Measurements from ENCODE around the gene SMTNL2. TPM values are rescaled to one million over a fixed set of nuclear protein-coding genes. Genes with fewer than 3 reads are reported as not detected.
A peak's percentile ranks its signal among the peaks of the same experiment; 100 is the strongest.
"Not testable (repeated sequence)": the region's sequence is repeated elsewhere in the genome, so short reads cannot be mapped to it uniquely, and the experiment has no call there.

The SMTNL2 gene
- total RNA-seq, 5 donors from 2014 or later (not counting 1 experiment from before 2014, with no cell fraction given): not detected

DNA sequence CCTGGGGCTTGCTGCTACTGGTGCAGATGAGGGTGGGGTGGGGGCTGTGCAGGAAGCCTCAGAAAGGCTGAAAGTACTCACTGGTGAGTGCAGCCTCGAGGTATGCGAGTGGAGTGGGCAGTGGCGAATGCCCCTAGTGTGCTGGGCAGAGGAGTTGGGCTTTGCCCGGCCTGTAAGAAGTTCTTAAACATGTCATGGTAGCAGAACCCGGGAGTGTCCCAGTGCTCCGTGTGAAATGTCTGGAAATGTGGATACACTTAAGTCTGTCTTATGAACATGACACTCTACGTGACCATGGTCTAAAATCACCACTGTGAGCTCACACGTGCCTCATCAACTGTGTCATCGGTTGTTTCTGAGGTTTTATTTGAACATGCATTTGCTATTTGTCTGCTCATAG lies 1.7 kb downstream of the SMTNL2 start:
- CTCF ChIA-PET: interaction anchor here in 1 of 2 donors (0.6 kb wide), 1 partner anchor 210 kb away, joined by 3 read pairs; the partner anchor contains the start of gene PSMB6
- no peak overlapping the region for H3K4me3 ChIP-seq (ENCODE audit: control insufficient read depth in 1 of 2, extremely low read depth in 1 of 2, low read length in 1 of 2)
- WGBS (ENCODE audit: insufficient coverage): 86% methylated on average over 8 of the region's 9 CpGs
- ATAC-seq (replicated peaks in 1 of 4): no peak
- no peaks in the 10 kb centered on the region for H3K9me3 Mint-ChIP-seq
- H3K27ac ChIP-seq (ENCODE audit: low read length): no peak overlapping the region
- H3K27me3 ChIP-seq (replicated peaks in 1 of 2; ENCODE audit: control insufficient read depth in 2 of 2, extremely low read depth in 1 of 2, insufficient read depth in 2 of 2, low read length in 1 of 2): peaks cover 7 to 65% of the 10 kb centered on the region in 2 experiments
- H3K27ac Mint-ChIP-seq: no peak overlapping the region
- H3K36me3 ChIP-seq (ENCODE audit: control insufficient read depth in 2 of 2, extremely low read depth in 1 of 2, insufficient read depth in 1 of 2, low read length in 1 of 2): no peaks in the 10 kb centered on the region
- H3K36me3 Mint-ChIP-seq: no peaks in the 10 kb centered on the region
- peaks cover 29 to 51% of the 10 kb centered on the region in 2 donors for H3K27me3 Mint-ChIP-seq
- H3K4me1 ChIP-seq (ENCODE audit: control insufficient read depth in 1 of 2, extremely low read depth in 1 of 2, insufficient read depth in 2 of 2, low read length in 2 of 2): peaks cover 0 to 5% of the 10 kb centered on the region in 2 experiments
- no peaks in the 10 kb centered on the region for H3K9me3 ChIP-seq
- peaks cover 2 to 12% (median 6%) of the 10 kb centered on the region in 3 donors for H3K4me1 Mint-ChIP-seq
- peak overlapping the region; percentile 28 to 67 (median 32) for H3K4me3 Mint-ChIP-seq
- POLR2A ChIA-PET: interaction anchor here in 1 of 2 donors (0.5 kb wide), 1 partner anchor 922 kb away, joined by 3 read pairs; no protein-coding TSS in a partner anchor
- no peak for DNase-seq

DNA sequence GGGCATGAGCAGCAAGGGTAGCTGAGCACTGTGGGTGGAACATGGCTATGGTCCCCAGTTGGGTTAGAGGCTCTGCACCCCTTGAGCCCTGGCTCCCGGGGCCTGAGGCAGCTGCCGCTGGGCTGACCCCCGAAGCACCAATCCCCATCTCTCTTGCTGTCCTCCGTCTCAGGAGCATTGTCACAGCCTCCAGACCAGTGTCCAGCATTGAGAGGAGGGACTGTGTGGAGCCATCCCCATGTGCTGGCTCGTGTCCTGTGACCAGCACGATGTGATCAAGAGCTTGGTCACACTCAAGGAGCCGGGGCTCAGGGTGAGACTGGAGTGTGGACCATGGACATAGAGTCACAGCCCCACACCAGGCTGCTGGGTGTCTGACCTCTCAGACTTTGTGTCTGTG lies 2.9 kb downstream of the SMTNL2 start:
- POLR2A ChIA-PET: no interaction called here
- no peaks in the 10 kb centered on the region for H3K9me3 Mint-ChIP-seq
- peaks cover 2 to 12% (median 6%) of the 10 kb centered on the region in 3 donors for H3K4me1 Mint-ChIP-seq
- H3K36me3 Mint-ChIP-seq: no peaks in the 10 kb centered on the region
- no peak overlapping the region for H3K4me3 ChIP-seq (ENCODE audit: control insufficient read depth in 1 of 2, extremely low read depth in 1 of 2, low read length in 1 of 2)
- DNase-seq (no peak), ATAC-seq (replicated peaks in 1 of 4) (no peak)
- H3K27me3 Mint-ChIP-seq: peaks cover 29 to 41% of the 10 kb centered on the region in 2 donors
- peaks cover 0 to 5% of the 10 kb centered on the region in 2 experiments for H3K4me1 ChIP-seq (ENCODE audit: control insufficient read depth in 1 of 2, extremely low read depth in 1 of 2, insufficient read depth in 2 of 2, low read length in 2 of 2)
- WGBS (ENCODE audit: insufficient coverage): 93% methylated on average over 4 of the region's 7 CpGs
- no peak overlapping the region for H3K27ac Mint-ChIP-seq
- no peak overlapping the region for H3K4me3 Mint-ChIP-seq
- H3K27ac ChIP-seq (ENCODE audit: low read length): no peak overlapping the region
- CTCF ChIA-PET: no interaction called here
- no peaks in the 10 kb centered on the region for H3K36me3 ChIP-seq (ENCODE audit: control insufficient read depth in 2 of 2, extremely low read depth in 1 of 2, insufficient read depth in 1 of 2, low read length in 1 of 2)
- no peaks in the 10 kb centered on the region for H3K9me3 ChIP-seq
- peaks cover 7 to 61% of the 10 kb centered on the region in 2 experiments for H3K27me3 ChIP-seq (replicated peaks in 1 of 2; ENCODE audit: control insufficient read depth in 2 of 2, extremely low read depth in 1 of 2, insufficient read depth in 2 of 2, low read length in 1 of 2)

DNA sequence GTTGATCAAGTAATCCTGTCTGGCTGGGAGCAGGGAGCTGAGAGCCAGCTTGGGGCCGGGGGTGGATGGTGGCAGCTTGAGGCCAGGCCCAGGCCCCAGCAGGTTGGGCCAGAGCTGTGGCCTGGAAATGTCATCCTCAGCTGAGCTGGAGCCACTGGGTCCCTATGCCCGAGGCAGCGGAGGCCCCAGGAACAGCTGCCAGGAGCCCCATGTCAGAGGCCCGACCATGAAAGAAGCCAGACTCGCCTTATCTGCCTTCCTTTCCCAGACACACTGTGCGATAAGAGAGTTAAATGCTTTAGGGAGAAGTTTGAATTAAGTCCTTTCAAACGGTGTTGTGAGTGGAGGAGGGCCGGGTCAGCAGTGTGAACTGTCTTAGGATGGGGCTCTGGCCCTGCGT lies 3.5 kb downstream of the SMTNL2 start:
- Histone ChIP-seq H3K4me1 (ENCODE audit: control insufficient read depth in 1 of 2, extremely low read depth in 1 of 2, insufficient read depth in 2 of 2, low read length in 2 of 2) (peaks cover 0 to 5% of the 10 kb centered on the region in 2 experiments), H3K4me3 (ENCODE audit: control insufficient read depth in 1 of 2, extremely low read depth in 1 of 2, low read length in 1 of 2) (no peak overlapping the region), H3K27ac (ENCODE audit: low read length) (no peak overlapping the region), H3K27me3 (replicated peaks in 1 of 2; ENCODE audit: control insufficient read depth in 2 of 2, extremely low read depth in 1 of 2, insufficient read depth in 2 of 2, low read length in 1 of 2) (peaks cover 3 to 59% of the 10 kb centered on the region in 2 experiments), H3K36me3 (ENCODE audit: control insufficient read depth in 2 of 2, extremely low read depth in 1 of 2, insufficient read depth in 1 of 2, low read length in 1 of 2) (no peaks in the 10 kb centered on the region), H3K9me3 (no peaks in the 10 kb centered on the region)
- DNase-seq (no peak), ATAC-seq (replicated peaks in 1 of 4) (no peak)
- Mint-ChIP-seq H3K27ac (no peak overlapping the region), H3K4me3 (no peak overlapping the region), H3K27me3 (peaks cover 29 to 40% of the 10 kb centered on the region in 2 donors), H3K9me3 (no peaks in the 10 kb centered on the region), H3K4me1 (peaks cover 2 to 12% (median 6%) of the 10 kb centered on the region in 3 donors), H3K36me3 (no peaks in the 10 kb centered on the region)
- ChIA-PET POLR2A (no interaction called here), CTCF (no interaction called here)
- WGBS (ENCODE audit: insufficient coverage): 71% methylated on average over 3 of the region's 9 CpGs

DNA sequence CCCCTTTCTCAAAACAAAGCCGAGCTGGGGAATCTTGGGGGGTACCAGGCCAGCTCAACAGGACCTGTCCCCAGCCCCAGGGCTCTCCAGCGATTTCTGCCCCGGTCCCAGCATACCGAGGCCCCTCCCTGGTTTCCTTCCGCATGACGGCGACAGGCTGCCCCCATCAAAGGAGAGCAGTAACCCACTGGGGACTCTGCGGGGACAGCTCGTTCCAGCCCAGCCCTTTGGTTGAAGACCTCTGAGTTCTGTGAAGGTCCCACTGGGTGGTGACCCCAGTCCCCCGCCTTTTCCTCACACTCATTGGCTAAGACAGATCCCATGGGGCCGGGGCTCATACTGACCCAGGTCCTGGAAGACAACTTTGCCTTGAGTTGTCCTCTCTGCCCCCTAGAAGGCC lies 4.1 kb downstream of the SMTNL2 start:
- Histone ChIP-seq H3K4me1 (ENCODE audit: control insufficient read depth in 1 of 2, extremely low read depth in 1 of 2, insufficient read depth in 2 of 2, low read length in 2 of 2) (peaks cover 0 to 5% of the 10 kb centered on the region in 2 experiments), H3K4me3 (ENCODE audit: control insufficient read depth in 1 of 2, extremely low read depth in 1 of 2, low read length in 1 of 2) (no peak overlapping the region), H3K36me3 (ENCODE audit: control insufficient read depth in 2 of 2, extremely low read depth in 1 of 2, insufficient read depth in 1 of 2, low read length in 1 of 2) (no peaks in the 10 kb centered on the region), H3K27me3 (replicated peaks in 1 of 2; ENCODE audit: control insufficient read depth in 2 of 2, extremely low read depth in 1 of 2, insufficient read depth in 2 of 2, low read length in 1 of 2) (peaks cover 0 to 57% of the 10 kb centered on the region in 2 experiments), H3K27ac (ENCODE audit: low read length) (no peak overlapping the region), H3K9me3 (no peaks in the 10 kb centered on the region)
- DNase-seq: no peak
- H3K4me1 Mint-ChIP-seq: peaks cover 2 to 9% (median 6%) of the 10 kb centered on the region in 3 donors
- no peaks in the 10 kb centered on the region for H3K36me3 Mint-ChIP-seq
- H3K27me3 Mint-ChIP-seq: peaks cover 26 to 35% of the 10 kb centered on the region in 2 donors
- CTCF ChIA-PET: no interaction called here
- H3K9me3 Mint-ChIP-seq: no peaks in the 10 kb centered on the region
- ATAC-seq (replicated peaks in 1 of 4): no peak
- WGBS (ENCODE audit: insufficient coverage): 64% methylated on average over 10 of the region's 11 CpGs
- POLR2A ChIA-PET: no interaction called here
- H3K27ac Mint-ChIP-seq: no peak overlapping the region
- no peak overlapping the region for H3K4me3 Mint-ChIP-seq

DNA sequence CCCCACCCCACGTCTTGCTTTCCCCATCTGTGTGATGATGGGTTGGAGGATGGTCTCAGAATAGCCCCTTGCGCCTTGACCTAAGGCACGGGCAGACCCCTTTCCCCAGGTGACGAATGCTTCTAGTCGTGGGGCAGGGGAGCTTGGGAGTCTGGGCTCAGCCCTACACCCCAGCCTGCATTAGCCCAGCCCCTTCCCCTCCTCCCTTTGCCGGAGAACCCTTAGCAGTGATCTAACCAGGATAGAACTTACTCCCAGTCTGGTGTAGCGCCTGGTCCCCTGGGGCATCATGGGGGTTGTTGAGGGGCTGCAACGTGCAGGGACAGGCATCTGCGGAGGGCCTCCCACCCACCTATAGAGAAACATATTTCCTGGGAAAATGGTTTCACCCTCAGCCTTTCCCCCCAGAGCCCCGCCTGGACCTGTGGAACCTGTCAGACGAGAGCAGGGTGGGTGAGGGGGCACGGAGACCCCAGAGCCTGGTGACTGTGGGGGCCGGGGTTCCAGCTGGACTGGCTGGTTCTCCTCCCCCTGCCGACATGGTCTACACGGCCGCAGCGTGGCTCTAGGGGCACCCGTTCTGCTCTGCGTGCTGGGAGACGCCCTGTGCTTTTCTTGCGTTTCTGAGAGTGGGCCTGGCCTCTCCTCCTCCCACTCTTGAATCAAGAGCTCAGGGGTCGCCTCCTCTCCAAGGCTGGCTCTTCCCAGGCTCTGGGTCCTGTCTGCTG lies 4.7 kb downstream of the SMTNL2 start:
- WGBS (ENCODE audit: insufficient coverage): 73% methylated on average over 15 of the region's 22 CpGs
- Mint-ChIP-seq H3K27ac (no peak overlapping the region), H3K27me3 (peaks cover 20 to 29% of the 10 kb centered on the region in 2 donors), H3K36me3 (no peaks in the 10 kb centered on the region), H3K4me1 (peaks cover 0 to 5% (median 0%) of the 10 kb centered on the region in 3 donors), H3K9me3 (no peaks in the 10 kb centered on the region), H3K4me3 (no peak overlapping the region)
- ChIA-PET POLR2A (no interaction called here), CTCF (no interaction called here)
- Histone ChIP-seq H3K4me1 (ENCODE audit: control insufficient read depth in 1 of 2, extremely low read depth in 1 of 2, insufficient read depth in 2 of 2, low read length in 2 of 2) (peaks cover 0 to 2% of the 10 kb centered on the region in 2 experiments), H3K36me3 (ENCODE audit: control insufficient read depth in 2 of 2, extremely low read depth in 1 of 2, insufficient read depth in 1 of 2, low read length in 1 of 2) (no peaks in the 10 kb centered on the region), H3K27me3 (replicated peaks in 1 of 2; ENCODE audit: control insufficient read depth in 2 of 2, extremely low read depth in 1 of 2, insufficient read depth in 2 of 2, low read length in 1 of 2) (peaks cover 0 to 52% of the 10 kb centered on the region in 2 experiments), H3K4me3 (ENCODE audit: control insufficient read depth in 1 of 2, extremely low read depth in 1 of 2, low read length in 1 of 2) (no peak overlapping the region), H3K9me3 (no peaks in the 10 kb centered on the region), H3K27ac (ENCODE audit: low read length) (no peak overlapping the region)
- ATAC-seq (replicated peaks in 1 of 4) (no peak), DNase-seq (no peak)

DNA sequence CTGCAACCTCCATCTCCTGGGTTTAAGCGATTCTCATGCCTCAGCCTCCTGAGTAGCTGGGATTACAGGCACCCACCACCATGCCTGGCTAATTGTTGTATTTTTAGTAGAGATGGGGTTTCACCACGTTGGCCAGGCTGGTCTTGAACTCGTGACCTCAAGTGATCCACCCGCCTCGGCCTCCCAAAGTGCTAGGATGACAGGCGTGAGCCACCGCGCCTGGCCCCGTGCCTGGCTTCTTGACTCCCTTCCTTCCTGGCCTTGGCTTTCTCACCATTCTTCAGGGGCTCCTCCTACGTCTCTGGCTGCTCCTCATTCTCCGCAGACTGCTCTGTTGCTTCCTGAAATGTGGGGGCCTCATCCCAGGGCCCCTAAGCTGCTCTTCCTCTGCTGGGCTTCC lies 5.7 kb downstream of the SMTNL2 start:
- ATAC-seq (replicated peaks in 1 of 4); H3K27ac Mint-ChIP-seq; H3K27ac ChIP-seq (ENCODE audit: low read length); DNase-seq; H3K9me3 Mint-ChIP-seq; H3K9me3 ChIP-seq; H3K4me3 Mint-ChIP-seq; H3K4me1 ChIP-seq (ENCODE audit: control insufficient read depth in 1 of 2, extremely low read depth in 1 of 2, insufficient read depth in 2 of 2, low read length in 2 of 2); H3K36me3 Mint-ChIP-seq; H3K4me1 Mint-ChIP-seq; POLR2A ChIA-PET; CTCF ChIA-PET; H3K36me3 ChIP-seq (ENCODE audit: control insufficient read depth in 2 of 2, extremely low read depth in 1 of 2, insufficient read depth in 1 of 2, low read length in 1 of 2); H3K4me3 ChIP-seq (ENCODE audit: control insufficient read depth in 1 of 2, extremely low read depth in 1 of 2, low read length in 1 of 2): not testable (repeated sequence)
- H3K27me3 Mint-ChIP-seq: peaks cover 20 to 29% of the 10 kb centered on the region in 2 donors
- WGBS (ENCODE audit: insufficient coverage): 71% methylated on average over 10 of the region's 11 CpGs
- H3K27me3 ChIP-seq (replicated peaks in 1 of 2; ENCODE audit: control insufficient read depth in 2 of 2, extremely low read depth in 1 of 2, insufficient read depth in 2 of 2, low read length in 1 of 2): peaks cover 0 to 54% of the 10 kb centered on the region in 2 experiments
